Ishikawa (cell line): ENCODE measurements around the gene P3H2.

Experiments used
- CEBPB ChIP-seq: IDR thresholded peaks from 2 replicates; pipeline ENCODE4 v1.6.1; 2012
- CREB1 ChIP-seq: IDR thresholded peaks from 2 replicates; pipeline ENCODE4 v1.6.1; 2012; ENCODE audit warnings: low read depth
- EGR1 ChIP-seq: IDR thresholded peaks from 2 replicates; pipeline ENCODE4 v1.6.1; 2012
- EP300 ChIP-seq: IDR thresholded peaks from 2 replicates; pipeline ENCODE4 v1.6.1; 2012; ENCODE audit warnings: borderline replicate concordance
- FOXM1 ChIP-seq: IDR thresholded peaks from 2 replicates; pipeline ENCODE4 v1.6.1; 2012; ENCODE audit warnings: low read depth, borderline replicate concordance
- MAX ChIP-seq: IDR thresholded peaks from 2 replicates; pipeline ENCODE4 v1.6.1; 2012
- NFIC ChIP-seq: IDR thresholded peaks from 2 replicates; pipeline ENCODE4 v1.6.1; 2012
- RAD21 ChIP-seq: IDR thresholded peaks from 2 replicates; pipeline ENCODE4 v1.6.1; 2012; ENCODE audit warnings: low read depth
- REST ChIP-seq: IDR thresholded peaks from 2 replicates; pipeline ENCODE4 v1.6.1; 2012; ENCODE audit warnings: low read depth, mild to moderate bottlenecking
- TAF1 ChIP-seq: IDR thresholded peaks from 2 replicates; pipeline ENCODE4 v1.6.1; 2012; ENCODE audit warnings: low read depth, mild to moderate bottlenecking
- TCF12 ChIP-seq: IDR thresholded peaks from 2 replicates; pipeline ENCODE4 v1.6.1; 2012; ENCODE audit warnings: low read depth
- TEAD4 ChIP-seq: IDR thresholded peaks from 2 replicates; pipeline ENCODE4 v1.6.1; 2012
- USF1 ChIP-seq: IDR thresholded peaks from 2 replicates; pipeline ENCODE4 v1.6.1; 2012
- YY1 ChIP-seq: IDR thresholded peaks from 2 replicates; pipeline ENCODE4 v1.6.1; 2012; ENCODE audit warnings: low read depth
- ZBTB7A ChIP-seq: IDR thresholded peaks from 2 replicates; pipeline ENCODE4 v1.6.1; 2012; ENCODE audit warnings: low read depth

Gene P3H2

GRCh38 chr3:190014940-190015339 is 105.8 kb downstream of the P3H2 start:
- TF ChIP-seq EGR1: no peak
- no peak for TF ChIP-seq YY1
- no peak for TF ChIP-seq REST
- no peak for TF ChIP-seq TAF1
- TF ChIP-seq EP300: no peak
- TF ChIP-seq TCF12: no peak
- TF ChIP-seq RAD21: no peak

- no peak for TF ChIP-seq RAD21
- TF ChIP-seq NFIC: no peak
- no peak for TF ChIP-seq EGR1
- no peak for TF ChIP-seq REST
- TF ChIP-seq EP300: no peak
- no peak for TF ChIP-seq CEBPB
- TF ChIP-seq CREB1: no peak
- no peak for TF ChIP-seq MAX
- no peak for TF ChIP-seq FOXM1
- no peak for TF ChIP-seq TAF1
- no peak for TF ChIP-seq YY1
Measured at GRCh38 chr3:190013943-190014924, 106.5 kb downstream of the P3H2 start.

- TF ChIP-seq TAF1 (no peak), FOXM1 (no peak), TCF12 (no peak), ZBTB7A (no peak), NFIC (no peak), TEAD4 (no peak), REST (no peak), YY1 (no peak), CEBPB (no peak), MAX (no peak), EGR1 (no peak), RAD21 (no peak), EP300 (no peak)
Measured at GRCh38 chr3:190012784-190013183, 107.9 kb downstream of the P3H2 start.

- TF ChIP-seq NFIC: no peak
- TF ChIP-seq RAD21: no peak
- no peak for TF ChIP-seq EGR1
- TF ChIP-seq TCF12: peak; percentile 66
- TF ChIP-seq ZBTB7A: no peak
- TF ChIP-seq CREB1: no peak
- no peak for TF ChIP-seq REST
- peak; percentile 26; the same call in 1 of the 2 replicates for TF ChIP-seq MAX
- TF ChIP-seq USF1: no peak
- TF ChIP-seq TAF1: no peak
- TF ChIP-seq FOXM1: no peak
- peak; percentile 69; the same call in 1 of the 2 replicates for TF ChIP-seq EP300
- TF ChIP-seq TEAD4: peak; percentile 85
- TF ChIP-seq YY1: no peak
- no peak for TF ChIP-seq CEBPB
Measured at GRCh38 chr3:190012314-190012782, 108.3 kb downstream of the P3H2 start.
